NCI-H526 treated with DMSO at 0.1 percent for 48 hours (cell line): ENCODE measurements around the gene QKI.

Experiments
- DNase-seq: peaks from one replicate; lab custom pipeline; 2025; lab: John Stamatoyannopoulos, UW

QKI gene

GRCh38 chr6:163533443-163533842, 118.9 kb downstream of the QKI start:
- DNase-seq = no peak

GRCh38 chr6:163536770-163537169, 122.3 kb downstream of the QKI start:
- DNase-seq = no peak

- no peak for DNase-seq
Observed at GRCh38 chr6:163538331-163538730, 123.8 kb downstream of the QKI start.

GRCh38 chr6:163539101-163539762, 124.7 kb downstream of the QKI start:
- DNase-seq = no peak

- DNase-seq = no peak
Observed at GRCh38 chr6:163543321-163543720, 128.8 kb downstream of the QKI start.

- no peak for DNase-seq
Observed at GRCh38 chr6:163545370-163545769, 130.9 kb downstream of the QKI start.

- no peak for DNase-seq
Observed at GRCh38 chr6:163547287-163547686, 132.8 kb downstream of the QKI start.

GRCh38 chr6:163548624-163549023, 134.1 kb downstream of the QKI start:
- DNase-seq = no peak

- DNase-seq = no peak
Observed at GRCh38 chr6:163554032-163554431, 139.5 kb downstream of the QKI start.

GRCh38 chr6:163554663-163555062, 140.1 kb downstream of the QKI start:
- peak; percentile 21 for DNase-seq

GRCh38 chr6:163559661-163560060, 145.1 kb downstream of the QKI start:
- no peak for DNase-seq

- no peak for DNase-seq
Observed at GRCh38 chr6:163563318-163563717, 148.8 kb downstream of the QKI start.

- DNase-seq = no peak
Observed at GRCh38 chr6:163564534-163564933, 150.0 kb downstream of the QKI start.

GRCh38 chr6:163565140-163565539, 150.6 kb downstream of the QKI start:
- no peak for DNase-seq

GRCh38 chr6:163566056-163566455, 151.5 kb downstream of the QKI start:
- no peak for DNase-seq

- no peak for DNase-seq
Observed at GRCh38 chr6:163568275-163568674, 153.8 kb downstream of the QKI start.

GRCh38 chr6:163570579-163571231, 156.2 kb downstream of the QKI start:
- no peak for DNase-seq

- DNase-seq = no peak
Observed at GRCh38 chr6:163571730-163572129, 157.2 kb downstream of the QKI start.

GRCh38 chr6:163572612-163573011, 158.1 kb downstream of the QKI start:
- no peak for DNase-seq

GRCh38 chr6:163573503-163574179, 159.1 kb downstream of the QKI start:
- DNase-seq = peak; percentile 15

- DNase-seq = no peak
Observed at GRCh38 chr6:163576114-163576513, 161.6 kb downstream of the QKI start.

- DNase-seq = no peak
Observed at GRCh38 chr6:163577404-163577803, 162.9 kb downstream of the QKI start.

GRCh38 chr6:163579111-163579879, 164.8 kb downstream of the QKI start:
- no peak for DNase-seq
